CD14-positive monocyte (primary cell): Measurements from ENCODE around the gene ARMH3. TPM values are rescaled to one million over a fixed set of nuclear protein-coding genes. Genes with fewer than 3 reads are reported as not detected.
A peak's percentile ranks its signal among the peaks of the same experiment; 100 is the strongest.

ENCODE experiments used
- DNase-seq, 3 donors: peaks; one replicate each; pipeline ENCODE4 v3.0.0-alpha.2; 2011 to 2022
- H2AFZ ChIP-seq: 2 replicates; pipeline ENCODE4 v1.6.0; 2012; ENCODE audit warnings: mild to moderate bottlenecking, low read depth, low read length, inconsistent platforms; ENCODE audit not compliant: insufficient read depth, poor library complexity, severe bottlenecking
- H3K27ac ChIP-seq, 2 donors: 1 replicate in 1 of 2; 2 replicates in 1 of 2; pipeline ENCODE4 v1.5.1; 2012 to 2013; ENCODE audit warnings: low read length in 2 of 2, control low read depth in 1 of 2, inconsistent platforms in 1 of 2, low read depth in 1 of 2, mild to moderate bottlenecking in 1 of 2
- H3K27me3 ChIP-seq, 2 donors: one replicate each; pipeline versions ENCODE4 v1.6.0 to v1.6.1; 2011 to 2013; ENCODE audit warnings: low read length in 2 of 2; ENCODE audit not compliant: control insufficient read depth in 2 of 2, insufficient read depth in 2 of 2
- H3K36me3 ChIP-seq, 2 donors: replicated peaks in 1 of 2; 1 replicate in 1 of 2; 2 replicates in 1 of 2; pipeline versions ENCODE4 v1.5.1 to v1.6.1; 2012 to 2013; ENCODE audit warnings: low read length in 2 of 2, control low read depth in 1 of 2, inconsistent platforms in 1 of 2, mild to moderate bottlenecking in 1 of 2; ENCODE audit not compliant: insufficient read depth in 2 of 2, control insufficient read depth in 1 of 2
- H3K4me1 ChIP-seq, 2 donors: 1 replicate in 1 of 2; 2 replicates in 1 of 2; pipeline versions ENCODE4 v1.5.1 to v1.6.1; 2012 to 2013; ENCODE audit warnings: low read length in 2 of 2, control low read depth in 1 of 2, inconsistent platforms in 1 of 2, mild to moderate bottlenecking in 1 of 2, moderate library complexity in 1 of 2; ENCODE audit not compliant: insufficient read depth in 2 of 2, control insufficient read depth in 1 of 2
- H3K4me2 ChIP-seq: replicated peaks from 2 replicates; pipeline ENCODE3; 2012; ENCODE audit warnings: low read length, moderate library complexity, mild to moderate bottlenecking; ENCODE audit not compliant: poor library complexity, severe bottlenecking; ENCODE audit errors: extremely low read depth
- H3K4me3 ChIP-seq, 3 experiments: fragments of 200-600 bp in 1 of 3; sonication (generic) in 1 of 3; replicated peaks in 1 of 3; 1 replicate in 2 of 3; 2 replicates in 1 of 3; pipeline ENCODE4 v1.5.1; 2011 to 2013; ENCODE audit warnings: low read length in 3 of 3, mild to moderate bottlenecking in 3 of 3, control low read depth in 2 of 3, low read depth in 2 of 3, inconsistent platforms in 1 of 3, moderate library complexity in 1 of 3
- H3K79me2 ChIP-seq: 2 replicates; pipeline ENCODE4 v1.6.0; 2012; ENCODE audit warnings: mild to moderate bottlenecking, control low read depth, inconsistent platforms, low read length, moderate library complexity; ENCODE audit not compliant: insufficient read depth
- H3K9ac ChIP-seq: 2 replicates; pipeline ENCODE4 v1.6.0; 2017; ENCODE audit warnings: low read length, mild to moderate bottlenecking; ENCODE audit not compliant: insufficient read depth, poor library complexity, severe bottlenecking
- H3K9me3 ChIP-seq, 2 donors: replicated peaks in 1 of 2; 1 replicate in 1 of 2; 2 replicates in 1 of 2; pipeline versions ENCODE4 v1.5.1 to v1.6.1; 2012 to 2013; ENCODE audit warnings: low read length in 2 of 2, control low read depth in 1 of 2; ENCODE audit not compliant: control insufficient read depth in 1 of 2, insufficient read depth in 1 of 2
- H4K20me1 ChIP-seq: 2 replicates; pipeline ENCODE4 v1.6.0; 2012; ENCODE audit warnings: mild to moderate bottlenecking, low read length, control low read depth, moderate library complexity; ENCODE audit not compliant: insufficient read depth
- H3K27ac Mint-ChIP-seq, 7 donors: one replicate each; pipeline ENCODE4 v1.8.0; 2020; ENCODE audit warnings: mild to moderate bottlenecking in 7 of 7, mixed read lengths in 7 of 7, moderate library complexity in 6 of 7, inconsistent platforms in 2 of 7
- H3K27me3 Mint-ChIP-seq, 3 donors: one replicate each; pipeline ENCODE4 v1.8.0; 2021 to 2022; ENCODE audit warnings: low read depth in 3 of 3, mild to moderate bottlenecking in 3 of 3, mixed read lengths in 3 of 3, moderate library complexity in 3 of 3, inconsistent platforms in 1 of 3
- H3K36me3 Mint-ChIP-seq, 2 donors: one replicate each; pipeline ENCODE4 v1.8.0; 2020; ENCODE audit warnings: mixed read lengths in 2 of 2, inconsistent platforms in 1 of 2, mild to moderate bottlenecking in 1 of 2
- H3K4me1 Mint-ChIP-seq: one replicate; pipeline ENCODE4 v1.8.0; 2020; ENCODE audit warnings: mild to moderate bottlenecking, mixed read lengths
- H3K4me3 Mint-ChIP-seq, 2 donors: one replicate each; pipeline ENCODE4 v1.8.0; 2020; ENCODE audit warnings: mild to moderate bottlenecking in 2 of 2, mixed read lengths in 2 of 2, moderate library complexity in 1 of 2
- H3K9me3 Mint-ChIP-seq, 7 donors: one replicate each; pipeline ENCODE4 v1.8.0; 2020 to 2022; ENCODE audit warnings: mixed read lengths in 7 of 7, mild to moderate bottlenecking in 6 of 7, moderate library complexity in 6 of 7, inconsistent platforms in 2 of 7
- CTCF ChIP-seq: fragments of 200-600 bp; IDR thresholded peaks from one replicate; pipeline ENCODE4 v1.8.0; 2022; ENCODE audit warnings: antibody characterized with exemption, mild to moderate bottlenecking
- WGBS: methylation state at CpG from one replicate; pipeline ENCODE4 v1.1.5; 2013; ENCODE audit warnings: missing lambda C conversion rate; ENCODE audit not compliant: insufficient coverage; 5-methylcytosine and 5-hydroxymethylcytosine counted together
- intact Hi-C, 2 donors: fragments of 100-400 bp; cut with micrococcal nuclease; formaldehyde crosslinking; loops; one replicate each; pipeline versions ENCODE4 v1.15.0 to v1.15.1; 2023
- polyA plus RNA-seq, 3 donors: library from polyadenylated mRNA; depleted of rRNA in 1 of 3; unstranded in 2 of 3; stranded (reverse) in 1 of 3; fragments of 300-500 nt in 2 of 3; fragments of >200 nt in 1 of 3; fragmentation: Illumina TruSeq in 2 of 3; gene quantifications; 1 replicate in 2 of 3; 2 replicates in 1 of 3; pipeline ENCODE4 v1.2.3, GENCODE V29; 2012 to 2021

ARMH3 gene
- polyA plus RNA-seq, 3 donors: 20.4 to 26.3 (median 22.1) TPM

- peaks cover 2% of the 10 kb centered on the region for H3K4me1 Mint-ChIP-seq
- no peak overlapping the region for H3K4me3 Mint-ChIP-seq
- no peaks in the 10 kb centered on the region for H3K9me3 ChIP-seq
- H3K9me3 Mint-ChIP-seq: peaks cover 5 to 13% (median 9%) of the 10 kb centered on the region in 7 donors
- H3K27ac ChIP-seq: no peak overlapping the region
- H3K4me3 ChIP-seq: no peak overlapping the region
- no peak for DNase-seq
- peaks cover 0 to 2% (median 0%) of the 10 kb centered on the region in 3 donors for H3K27me3 Mint-ChIP-seq
- intact Hi-C loops: no loop called here
- peaks cover 6 to 37% of the 10 kb centered on the region in 2 donors for H3K36me3 ChIP-seq
- no peaks in the 10 kb centered on the region for H3K4me1 ChIP-seq
- H3K36me3 Mint-ChIP-seq: peaks cover 30 to 42% of the 10 kb centered on the region in 2 donors
- H3K9ac ChIP-seq: no peak overlapping the region
- no peak for TF ChIP-seq CTCF
- H2AFZ ChIP-seq: no peak overlapping the region
- peak overlapping the region in 2 of 7 donors; percentile 12 to 42 for H3K27ac Mint-ChIP-seq
- no peak overlapping the region for H3K4me2 ChIP-seq
- peaks cover 41% of the 10 kb centered on the region for H4K20me1 ChIP-seq
- WGBS: no CpG with 5 or more reads among the region's 1 CpG
- no peaks in the 10 kb centered on the region for H3K79me2 ChIP-seq
- no peaks in the 10 kb centered on the region for H3K27me3 ChIP-seq
These were observed 198.0 kb downstream of the ARMH3 start for GRCh38 chr10:101857802-101858476.

GRCh38 chr10:101856626-101857025 is 199.3 kb downstream of the ARMH3 start:
- no peaks in the 10 kb centered on the region for H3K9me3 ChIP-seq
- Mint-ChIP-seq H3K4me1 (peaks cover 2% of the 10 kb centered on the region), H3K27me3 (peaks cover 0 to 2% (median 0%) of the 10 kb centered on the region in 3 donors), H3K4me3 (no peak overlapping the region), H3K9me3 (peaks cover 2 to 10% (median 7%) of the 10 kb centered on the region in 7 donors), H3K27ac (no peak overlapping the region), H3K36me3 (peaks cover 25 to 43% of the 10 kb centered on the region in 2 donors)
- intact Hi-C loops: no loop called here
- H2AFZ ChIP-seq: no peak overlapping the region
- no peak overlapping the region for H3K4me2 ChIP-seq
- TF ChIP-seq CTCF: no peak
- no peaks in the 10 kb centered on the region for H3K27me3 ChIP-seq
- no peak for DNase-seq
- H3K27ac ChIP-seq: no peak overlapping the region
- peaks cover 8 to 35% of the 10 kb centered on the region in 2 donors for H3K36me3 ChIP-seq
- no peak overlapping the region for H3K4me3 ChIP-seq
- no peaks in the 10 kb centered on the region for H3K4me1 ChIP-seq
- no peak overlapping the region for H3K9ac ChIP-seq
- peaks cover 47% of the 10 kb centered on the region for H4K20me1 ChIP-seq
- no peaks in the 10 kb centered on the region for H3K79me2 ChIP-seq
